GM13977 (cell line): ENCODE results near the gene POP5.

Experiments used
- DNase-seq: peaks from one replicate; pipeline ENCODE4 v3.0.0; 2012; ENCODE audit warnings: low spot score
- in situ Hi-C: fragments of 300-500 bp; cut with MboI; formaldehyde crosslinking; loops from one replicate; pipeline ENCODE4 v1.12.0; 2022; ENCODE audit warnings: low sequenced_read_pairs, low pct_unique_long_range_greater_than_20kb, mixed read lengths, inconsistent platforms; ENCODE audit not compliant: unreplicated experiment
- TF ChIP-seq, protein P1 (sequence below): IDR thresholded peaks from 2 replicates; pipeline ENCODE4 v1.5.1; 2012; ENCODE audit warnings: mild to moderate bottlenecking, control low read depth; ENCODE audit not compliant: insufficient read depth; ENCODE audit errors: extremely low read depth, missing control alignments

The POP5 gene, protein sequence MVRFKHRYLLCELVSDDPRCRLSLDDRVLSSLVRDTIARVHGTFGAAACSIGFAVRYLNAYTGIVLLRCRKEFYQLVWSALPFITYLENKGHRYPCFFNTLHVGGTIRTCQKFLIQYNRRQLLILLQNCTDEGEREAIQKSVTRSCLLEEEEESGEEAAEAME

DNA sequence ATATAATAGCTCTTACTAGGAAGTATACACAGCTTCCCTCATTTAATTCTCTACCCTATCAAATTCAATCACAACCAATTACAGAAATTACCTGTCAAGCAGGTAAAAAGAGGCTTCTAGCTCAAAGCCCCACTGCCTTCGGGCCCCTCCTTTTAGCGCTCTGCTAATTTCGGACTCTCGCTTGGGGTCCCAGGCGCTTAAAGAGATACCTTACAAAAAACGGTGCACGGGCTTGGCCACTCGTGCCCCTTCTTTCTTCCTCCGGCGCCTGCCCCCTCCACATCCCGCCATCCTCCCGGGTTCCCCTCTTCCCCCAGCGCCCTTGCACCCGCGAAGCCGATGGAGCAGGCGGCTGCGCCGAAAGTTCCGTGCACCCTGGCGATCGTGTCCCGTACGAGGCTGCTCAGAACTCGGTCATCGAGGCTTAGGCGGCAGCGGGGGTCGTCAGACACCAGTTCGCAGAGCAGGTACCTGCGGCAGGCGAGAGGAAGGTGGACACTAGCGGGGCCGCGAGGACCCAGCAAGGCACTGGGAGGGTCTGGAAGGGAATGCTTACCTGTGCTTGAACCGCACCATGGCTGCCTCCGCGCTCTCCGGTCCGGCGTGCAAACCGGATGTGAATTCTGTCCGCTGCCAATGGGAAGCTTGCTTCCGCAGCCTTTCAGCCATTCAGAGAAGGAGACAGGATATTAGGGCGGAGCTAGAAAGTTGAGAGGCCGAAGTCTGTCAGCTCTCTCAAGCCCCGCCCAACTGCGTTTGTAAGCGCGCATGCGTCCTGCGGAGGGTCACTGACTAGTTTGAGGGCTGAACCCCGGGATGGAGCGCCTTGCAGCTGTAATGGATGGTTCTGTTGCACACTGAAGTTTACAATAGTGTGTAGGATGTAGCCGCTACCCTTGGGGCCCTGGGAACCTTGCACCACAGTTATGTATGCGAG, at the start of gene POP5:
TSS of gene POP5 (minus strand) at position 616 of the 937 bp plus-strand sequence. CDS start at position 576, 40 bp downstream.
- peak; percentile 93 for DNase-seq
- in situ Hi-C loops: loop anchor here (10.0 to 25.0 kb wide), 2 partner anchors 134 to 381 kb away; partner anchors contain the start of gene UNC119B
- TF ChIP-seq, protein P1, sequence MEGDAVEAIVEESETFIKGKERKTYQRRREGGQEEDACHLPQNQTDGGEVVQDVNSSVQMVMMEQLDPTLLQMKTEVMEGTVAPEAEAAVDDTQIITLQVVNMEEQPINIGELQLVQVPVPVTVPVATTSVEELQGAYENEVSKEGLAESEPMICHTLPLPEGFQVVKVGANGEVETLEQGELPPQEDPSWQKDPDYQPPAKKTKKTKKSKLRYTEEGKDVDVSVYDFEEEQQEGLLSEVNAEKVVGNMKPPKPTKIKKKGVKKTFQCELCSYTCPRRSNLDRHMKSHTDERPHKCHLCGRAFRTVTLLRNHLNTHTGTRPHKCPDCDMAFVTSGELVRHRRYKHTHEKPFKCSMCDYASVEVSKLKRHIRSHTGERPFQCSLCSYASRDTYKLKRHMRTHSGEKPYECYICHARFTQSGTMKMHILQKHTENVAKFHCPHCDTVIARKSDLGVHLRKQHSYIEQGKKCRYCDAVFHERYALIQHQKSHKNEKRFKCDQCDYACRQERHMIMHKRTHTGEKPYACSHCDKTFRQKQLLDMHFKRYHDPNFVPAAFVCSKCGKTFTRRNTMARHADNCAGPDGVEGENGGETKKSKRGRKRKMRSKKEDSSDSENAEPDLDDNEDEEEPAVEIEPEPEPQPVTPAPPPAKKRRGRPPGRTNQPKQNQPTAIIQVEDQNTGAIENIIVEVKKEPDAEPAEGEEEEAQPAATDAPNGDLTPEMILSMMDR: no peak

DNA sequence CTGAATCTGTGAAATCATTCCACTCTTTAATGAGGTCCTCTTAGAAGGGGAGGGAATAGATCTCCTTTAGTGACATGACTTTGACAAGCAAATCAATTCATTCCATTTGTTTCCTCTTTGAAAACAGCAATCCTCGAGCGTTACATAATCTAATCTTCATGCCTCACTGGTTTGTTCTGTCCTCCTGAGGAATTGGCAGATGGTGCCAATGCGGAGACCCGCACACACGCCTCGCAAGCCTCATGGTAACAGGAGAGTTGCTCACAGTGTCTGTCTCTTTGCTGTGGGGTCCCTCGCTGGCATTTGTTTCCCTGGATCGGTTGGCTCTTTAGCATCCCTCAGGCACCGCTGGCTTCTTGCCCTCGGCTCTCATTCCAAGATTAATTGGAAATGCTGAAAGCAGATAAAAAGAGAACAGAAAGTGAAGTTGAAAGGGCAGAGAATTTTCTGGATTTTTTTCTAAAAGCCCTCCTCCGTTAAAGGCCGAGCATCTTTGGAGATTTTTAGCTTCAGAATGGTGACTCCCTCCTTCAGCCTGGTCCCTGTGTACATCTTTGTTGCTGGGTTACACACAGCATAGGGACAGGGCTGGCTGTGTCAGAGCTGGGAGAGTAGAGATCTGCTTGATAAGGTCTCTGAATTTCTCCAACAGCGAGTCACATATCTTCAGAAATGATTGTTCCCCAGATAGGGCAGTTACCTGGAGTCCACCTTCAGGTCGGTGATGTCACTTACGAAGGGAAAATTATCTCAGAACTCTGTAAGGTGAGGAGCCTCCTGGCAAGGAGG, 49.1 kb upstream of the POP5 start:
- in situ Hi-C loops: no loop called here
- DNase-seq: no peak
- TF ChIP-seq, protein P1: no peak

DNA sequence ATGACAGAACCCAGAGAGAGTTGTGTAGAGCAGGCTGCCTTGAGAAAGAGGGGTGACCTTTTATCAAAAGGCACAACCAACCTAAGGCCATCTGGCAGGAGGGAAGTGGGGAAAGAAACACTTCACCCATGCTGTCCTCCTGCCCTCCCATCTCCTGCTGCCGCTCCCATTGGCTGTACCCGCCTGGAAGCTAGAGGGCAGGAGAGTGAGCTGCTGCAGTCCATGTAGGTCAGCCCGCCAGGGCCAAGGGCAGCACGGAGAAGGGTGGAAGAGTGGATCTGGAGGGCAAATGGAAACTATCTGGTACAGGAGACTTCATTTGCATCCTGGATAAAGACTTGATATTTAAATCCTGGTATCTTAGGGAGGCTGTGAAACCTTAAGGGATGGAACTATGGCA, 47.7 kb upstream of the POP5 start:
- TF ChIP-seq, protein P1: no peak
- DNase-seq: no peak
- in situ Hi-C loops: no loop called here

DNA sequence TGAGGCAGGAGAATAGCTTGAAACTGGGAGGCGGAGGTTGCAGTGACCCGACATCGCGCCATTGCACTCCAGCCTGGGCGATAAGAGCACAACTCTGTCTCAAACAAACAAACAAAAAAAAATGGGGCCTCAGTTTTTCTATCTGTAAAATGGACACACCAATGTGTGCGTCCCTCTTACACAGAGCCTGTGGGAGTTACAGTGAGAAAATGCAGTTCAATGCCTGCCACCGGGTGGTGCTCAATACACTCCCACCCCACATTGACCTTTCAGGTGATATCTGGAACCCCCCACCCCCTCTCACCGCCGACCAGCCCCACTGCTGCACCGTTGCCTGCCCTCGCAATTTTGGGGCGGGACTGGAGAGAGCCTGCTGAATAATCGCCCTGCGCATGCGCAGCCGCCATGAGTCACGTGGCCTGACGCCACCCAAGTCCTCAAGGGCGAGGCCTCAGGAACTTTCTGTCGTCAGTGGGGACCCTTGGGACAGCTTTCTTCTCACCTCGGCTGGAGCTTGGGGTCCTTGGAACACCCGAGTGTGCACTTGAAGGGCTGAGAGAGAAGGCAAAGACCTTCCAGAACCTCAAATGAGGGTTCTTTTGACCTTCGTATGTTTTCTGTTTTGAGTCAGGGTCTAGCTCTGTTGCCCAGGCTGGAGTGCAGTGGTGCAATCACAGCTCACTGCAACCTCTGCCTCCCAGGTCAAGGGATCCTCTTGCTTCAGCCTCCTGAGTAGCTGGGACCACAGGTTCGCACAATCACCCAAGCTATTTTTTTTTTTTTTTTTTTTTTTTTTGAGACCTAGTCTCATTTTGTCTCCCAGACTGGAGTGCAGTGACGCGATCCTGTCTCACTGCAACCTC, 44.6 kb upstream of the POP5 start:
- in situ Hi-C loops: no loop called here
- DNase-seq: peak; percentile 64
- TF ChIP-seq, protein P1: peak; percentile 51

DNA sequence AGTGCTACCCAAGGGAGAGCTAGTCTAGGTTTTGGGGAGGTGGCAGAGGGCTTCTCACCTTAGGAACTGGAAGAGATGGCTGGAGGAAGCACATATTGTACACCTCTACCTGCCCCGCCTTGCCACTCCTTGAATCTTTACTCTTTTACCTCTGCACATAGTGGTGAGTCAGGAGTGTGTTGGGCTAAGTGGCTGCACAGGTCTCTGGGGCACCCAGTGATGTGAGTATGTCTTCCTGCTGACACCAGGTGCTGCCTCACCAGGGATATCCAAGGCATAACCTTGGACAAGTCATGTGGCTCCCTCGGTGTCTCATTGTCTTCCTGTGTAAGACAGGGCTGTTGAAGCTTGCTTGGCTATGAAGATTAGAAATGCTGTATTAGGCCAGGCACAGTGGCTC, 39.4 kb upstream of the POP5 start:
- in situ Hi-C loops: no loop called here

More for the DNA sequence above, 39.4 kb upstream of the POP5 start:
- TF ChIP-seq, protein P1: no peak
- DNase-seq: no peak
